Esophagus muscularis mucosa (tissue), 4 donors: ENCODE measurements around the gene NR2C2AP. TPM values are rescaled to one million over a fixed set of nuclear protein-coding genes. Genes with fewer than 3 reads are reported as not detected.
A peak's percentile ranks its signal among the peaks of the same experiment; 100 is the strongest.

Source experiments
- DNase-seq: peaks from one replicate; pipeline ENCODE4 v3.0.0-alpha.2; 2017; ENCODE audit errors: extremely low spot score
- H3K27ac ChIP-seq, 4 donors: fragments of 200-600 bp; sonication (generic); replicated peaks in 1 of 4; 1 replicate in 3 of 4; 2 replicates in 1 of 4; pipeline ENCODE4 v1.5.1; 2016 to 2019; ENCODE audit warnings: mild to moderate bottlenecking in 1 of 4
- H3K27me3 ChIP-seq, 4 donors: fragments of 200-600 bp; sonication (generic); one replicate each; pipeline versions ENCODE4 v1.5.1 to v1.6.0; 2016 to 2019
- H3K36me3 ChIP-seq, 4 donors: fragments of 200-600 bp; sonication (generic); one replicate each; pipeline ENCODE4 v1.5.1; 2016 to 2019
- H3K4me1 ChIP-seq, 4 donors: fragments of 200-600 bp; sonication (generic); one replicate each; pipeline ENCODE4 v1.5.1; 2016 to 2019
- H3K4me3 ChIP-seq, 4 donors: fragments of 200-600 bp; sonication (generic); 1 replicate in 2 of 4; 2 replicates in 2 of 4; pipeline ENCODE4 v1.5.1; 2016 to 2019; ENCODE audit warnings: mild to moderate bottlenecking in 4 of 4, moderate library complexity in 1 of 4
- H3K9me3 ChIP-seq, 4 donors: fragments of 200-600 bp; sonication (generic); 1 replicate in 3 of 4; 2 replicates in 1 of 4; pipeline ENCODE4 v1.5.1; 2016 to 2019
- CTCF ChIP-seq, 3 experiments: fragments of 200-600 bp in 2 of 3; fragments of 450-650 bp in 1 of 3; sonication (generic) in 2 of 3; IDR thresholded peaks; one replicate each; pipeline ENCODE4 v1.5.1; 2017 to 2019; ENCODE audit warnings: antibody characterized with exemption in 3 of 3, mild to moderate bottlenecking in 2 of 3, moderate library complexity in 1 of 3
- EP300 ChIP-seq: sonication (generic); formaldehyde crosslinking; IDR thresholded peaks from one replicate; pipeline ENCODE4 v1.6.1; 2017; ENCODE audit warnings: antibody characterized with exemption
- POLR2A ChIP-seq: fragments of 450-650 bp; IDR thresholded peaks from one replicate; pipeline ENCODE4 v1.6.1; 2017; ENCODE audit warnings: antibody characterized with exemption, moderate library complexity, mild to moderate bottlenecking, low read depth
- POLR2AphosphoS5 ChIP-seq, 2 donors: sonication (generic); formaldehyde crosslinking; IDR thresholded peaks; one replicate each; pipeline ENCODE4 v1.6.1; 2017; ENCODE audit warnings: antibody characterized with exemption in 2 of 2
- WGBS: methylation state at CpG from one replicate; pipeline ENCODE4 v1.1.5; 2018; 5-methylcytosine and 5-hydroxymethylcytosine counted together
- intact Hi-C: fragments of 100-400 bp; cut with DNase I; formaldehyde crosslinking; loops from one replicate; pipeline ENCODE4 v1.15.1; 2023
- total RNA-seq, 4 donors: library from RNA; depleted of rRNA; stranded (reverse); fragments of >200 nt; gene quantifications; one replicate each; pipeline versions ENCODE4 v1.1.0 to v1.2.1, GENCODE V29; 2016

Gene NR2C2AP
- total RNA-seq, 4 donors from 2014 or later = 10.0 to 18.0 (median 16.5) TPM

DNA sequence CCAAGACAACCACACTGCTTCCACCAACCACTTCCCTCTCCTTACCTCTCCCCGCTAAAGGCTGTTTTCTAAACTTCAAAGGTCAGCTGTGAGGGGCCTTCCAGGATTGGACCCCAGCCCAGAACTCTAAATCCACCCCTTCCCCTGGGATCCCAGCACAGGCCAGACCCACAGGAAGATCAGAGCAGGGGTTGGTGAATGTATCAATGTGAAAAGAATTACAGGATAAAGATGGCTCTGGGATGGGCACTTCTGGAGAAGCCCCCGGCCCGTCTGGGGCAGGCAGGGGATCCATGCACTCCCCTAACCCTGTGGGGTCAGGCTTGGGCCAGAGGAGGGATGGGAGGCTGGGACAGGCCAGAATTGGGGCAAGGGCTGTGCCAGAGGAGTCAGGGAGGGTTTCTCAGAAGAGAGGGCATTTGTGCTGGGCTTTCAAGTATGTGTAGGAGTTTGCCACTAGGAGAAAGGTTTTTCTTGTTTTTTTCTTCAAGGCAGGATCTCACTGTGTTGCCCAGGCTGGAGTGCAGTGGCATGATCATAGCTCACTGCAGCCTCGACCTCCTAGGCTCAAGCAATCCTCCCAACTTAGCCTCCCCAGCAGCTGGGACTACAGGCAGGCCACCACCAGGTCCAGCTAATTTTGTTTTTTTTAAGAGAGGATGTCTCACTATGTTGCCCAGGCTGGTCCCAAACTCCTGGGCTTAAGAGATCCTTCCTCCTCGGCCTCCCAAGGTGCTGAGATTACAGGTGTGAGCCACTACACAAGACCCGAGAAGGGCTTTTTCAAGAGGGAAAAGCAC lies 32.1 kb downstream of the NR2C2AP start:
- intact Hi-C loops = no loop called here
- TF ChIP-seq EP300 (no peak), POLR2A (no peak), CTCF (IDR thresholded peaks at IDR 0.05) (no peak), POLR2AphosphoS5 (IDR thresholded peaks at IDR 0.05) (no peak)
- no peak overlapping the region for H3K4me3 ChIP-seq
- H3K9me3 ChIP-seq = no peaks in the 10 kb centered on the region
- H3K4me1 ChIP-seq = peaks cover 9 to 21% (median 15%) of the 10 kb centered on the region in 4 donors
- no peak for DNase-seq
- peaks cover 0 to 15% (median 5%) of the 10 kb centered on the region in 4 donors for H3K27me3 ChIP-seq
- WGBS = 79% methylated on average over 6 of the region's 6 CpGs
- peaks cover 0 to 8% (median under 1%) of the 10 kb centered on the region in 4 donors for H3K36me3 ChIP-seq
- no peak overlapping the region for H3K27ac ChIP-seq

DNA sequence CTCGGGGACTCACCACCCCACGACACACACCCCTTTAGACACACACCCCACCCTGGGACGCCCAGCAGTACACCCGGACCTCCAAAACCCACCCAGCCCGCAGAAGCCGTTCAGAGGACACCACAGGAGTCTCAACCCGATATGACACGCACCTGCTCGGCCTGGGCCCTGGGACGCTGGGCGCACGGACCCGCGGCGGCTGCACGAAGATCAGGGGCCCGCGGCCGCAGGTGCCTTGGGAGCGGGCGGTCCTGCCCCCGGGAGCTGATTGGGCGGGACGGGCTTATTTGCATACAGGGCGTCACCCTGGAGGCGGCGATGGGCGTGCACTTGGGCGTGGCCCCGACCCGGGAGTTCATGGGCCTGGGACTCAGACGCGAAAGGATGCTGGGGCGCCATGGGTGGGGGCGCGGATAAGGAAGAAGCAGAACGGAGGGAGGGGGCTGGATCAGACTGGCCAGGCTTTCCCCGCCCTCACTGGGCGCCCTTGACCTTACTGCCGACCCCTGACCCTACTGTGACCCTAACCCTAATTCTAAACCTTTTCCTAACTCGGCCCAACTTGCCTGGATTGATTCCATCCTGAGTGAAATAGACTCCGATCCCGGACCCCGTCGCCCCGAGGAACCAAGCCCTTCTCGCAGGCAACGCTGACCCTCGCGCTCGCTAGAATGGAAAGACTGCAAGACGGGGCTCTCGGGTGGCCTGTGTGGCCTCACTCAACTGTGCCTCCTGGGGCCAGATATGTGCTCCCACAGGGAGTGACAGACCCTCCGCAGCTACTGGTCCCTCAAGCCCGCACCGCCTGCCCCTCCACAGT lies 33.0 kb downstream of the NR2C2AP start, which contains the start of gene MEF2B:
Gene MEF2B (minus strand): TSS at position 211 of the 820 bp plus-strand sequence. CDS start 19,528 bp downstream, outside the sequence.
- intact Hi-C loops = no loop called here
- Histone ChIP-seq H3K4me3 (peak within 1 kb of the TSS; percentile 22 to 48 (median 35)), H3K9me3 (no peaks in the 10 kb centered on the region), H3K27me3 (peaks cover 0 to 15% (median 5%) of the 10 kb centered on the region in 4 donors), H3K27ac (no peak within 1 kb of the TSS), H3K36me3 (no peaks in the 10 kb centered on the region), H3K4me1 (peaks cover 9 to 21% (median 15%) of the 10 kb centered on the region in 4 donors)
- no peak for TF ChIP-seq CTCF (IDR thresholded peaks at IDR 0.05)
- TF ChIP-seq POLR2A = no peak
- TF ChIP-seq POLR2AphosphoS5 (IDR thresholded peaks at IDR 0.05) = no peak
- no peak for TF ChIP-seq EP300
- 24% methylated on average over 30 of the region's 56 CpGs for whole genome bisulfite sequencing
- no peak for DNase-seq

DNA sequence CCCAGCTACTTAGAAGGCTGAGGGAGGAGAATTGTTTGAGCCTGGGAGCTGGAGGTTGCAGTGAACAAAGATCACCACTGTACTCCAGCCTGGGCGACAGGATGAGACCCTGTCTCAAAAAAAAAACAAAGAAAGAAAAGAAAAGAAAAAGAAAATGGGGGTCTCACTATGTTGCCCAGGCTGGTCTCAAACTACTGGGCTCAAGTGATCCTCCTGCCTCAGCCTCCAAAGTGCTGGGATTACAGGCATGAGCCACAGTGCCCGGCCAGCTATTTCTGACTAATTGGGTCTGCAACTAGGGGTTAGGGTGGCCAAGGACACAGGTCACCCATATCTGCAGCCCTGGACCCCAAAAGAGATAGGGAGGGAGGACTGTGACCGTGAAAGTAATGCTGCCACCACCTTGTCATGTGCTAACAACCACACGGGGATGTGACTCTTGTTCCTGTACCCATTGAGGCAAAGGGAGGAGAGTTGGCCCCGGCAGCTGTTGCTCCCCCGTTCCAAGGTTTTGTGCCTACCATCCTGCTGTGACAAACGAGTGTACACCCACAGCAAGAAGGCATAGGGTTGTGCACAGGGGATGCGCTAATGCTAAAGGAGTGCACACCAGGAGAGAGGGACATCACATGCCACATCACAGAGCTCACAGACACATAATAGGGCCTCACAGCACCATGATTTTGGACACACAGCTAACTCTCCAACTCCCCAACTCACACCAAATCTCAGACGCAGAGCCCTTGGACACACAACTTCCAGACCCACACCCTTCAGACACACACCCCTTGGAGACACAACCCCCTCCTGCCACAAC lies 33.8 kb downstream of the NR2C2AP start:
- peak overlapping the region; percentile 22 to 48 (median 35) for H3K4me3 ChIP-seq

More for the DNA sequence above, 33.8 kb downstream of the NR2C2AP start:
- WGBS = 79% methylated on average over 9 of the region's 9 CpGs
- TF ChIP-seq EP300 (no peak), POLR2AphosphoS5 (IDR thresholded peaks at IDR 0.05) (no peak), CTCF (IDR thresholded peaks at IDR 0.05) (no peak), POLR2A (no peak)
- H3K4me1 ChIP-seq = peaks cover 9 to 15% (median 12%) of the 10 kb centered on the region in 4 donors
- no peaks in the 10 kb centered on the region for H3K36me3 ChIP-seq
- intact Hi-C loops = no loop called here
- DNase-seq = no peak
- H3K27ac ChIP-seq = no peak overlapping the region
- H3K9me3 ChIP-seq = no peaks in the 10 kb centered on the region
- peaks cover 0 to 15% (median 5%) of the 10 kb centered on the region in 4 donors for H3K27me3 ChIP-seq
